Measurements from ENCODE around the gene DOCK7.

The DOCK7 gene

DNA sequence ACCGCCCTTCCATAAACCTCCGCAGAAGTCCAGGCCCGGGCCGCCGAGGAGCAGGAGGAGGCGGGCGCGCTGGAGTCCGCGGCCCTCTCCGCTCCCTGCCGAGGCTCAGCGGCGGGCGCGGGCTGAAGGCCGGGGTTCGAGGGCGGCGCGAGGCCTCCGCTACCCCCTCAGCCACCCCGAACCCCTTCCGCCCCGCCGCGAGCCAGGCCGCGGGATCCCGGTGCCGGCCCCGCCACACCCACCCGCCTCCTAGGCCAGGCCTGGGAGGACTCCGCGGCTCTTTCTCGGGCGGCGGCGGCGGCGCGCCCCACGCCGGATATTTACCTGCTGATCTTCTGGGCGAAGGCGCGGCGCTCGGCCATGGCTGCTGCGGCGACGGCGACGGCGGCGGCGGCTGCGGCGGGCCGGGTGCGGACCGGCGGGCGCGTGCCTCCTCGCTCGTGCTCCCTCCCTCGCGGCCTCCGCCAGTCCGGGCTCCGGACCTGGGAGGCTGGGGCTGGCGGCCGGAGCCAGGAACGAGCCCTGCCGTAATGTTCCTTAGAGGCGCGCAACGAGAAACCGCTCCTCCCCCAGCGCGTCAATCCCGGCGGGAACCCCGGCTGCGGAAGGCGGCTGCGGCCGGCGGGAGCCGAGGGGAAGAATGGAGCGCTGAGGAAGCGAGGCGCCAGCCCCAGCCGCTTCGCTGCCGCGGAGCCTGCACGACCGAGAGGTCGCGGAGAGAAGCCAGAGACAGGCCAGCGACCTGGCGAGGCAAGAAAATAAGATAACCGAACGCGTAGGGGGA lies at the start of gene DOCK7:
Gene DOCK7 (minus strand): TSS at position 484 of the 784 bp plus-strand sequence. CDS start 122 bp downstream, at position 362.
- peak; percentile 82 for DNase-seq (ENCODE audit: low spot score)
- in situ Hi-C loops (cut with MboI; ENCODE audit: low pct_unique_long_range_greater_than_20kb, low sequenced_read_pairs, unreplicated experiment), result no loop called here
- TF ChIP-seq, protein P1, sequence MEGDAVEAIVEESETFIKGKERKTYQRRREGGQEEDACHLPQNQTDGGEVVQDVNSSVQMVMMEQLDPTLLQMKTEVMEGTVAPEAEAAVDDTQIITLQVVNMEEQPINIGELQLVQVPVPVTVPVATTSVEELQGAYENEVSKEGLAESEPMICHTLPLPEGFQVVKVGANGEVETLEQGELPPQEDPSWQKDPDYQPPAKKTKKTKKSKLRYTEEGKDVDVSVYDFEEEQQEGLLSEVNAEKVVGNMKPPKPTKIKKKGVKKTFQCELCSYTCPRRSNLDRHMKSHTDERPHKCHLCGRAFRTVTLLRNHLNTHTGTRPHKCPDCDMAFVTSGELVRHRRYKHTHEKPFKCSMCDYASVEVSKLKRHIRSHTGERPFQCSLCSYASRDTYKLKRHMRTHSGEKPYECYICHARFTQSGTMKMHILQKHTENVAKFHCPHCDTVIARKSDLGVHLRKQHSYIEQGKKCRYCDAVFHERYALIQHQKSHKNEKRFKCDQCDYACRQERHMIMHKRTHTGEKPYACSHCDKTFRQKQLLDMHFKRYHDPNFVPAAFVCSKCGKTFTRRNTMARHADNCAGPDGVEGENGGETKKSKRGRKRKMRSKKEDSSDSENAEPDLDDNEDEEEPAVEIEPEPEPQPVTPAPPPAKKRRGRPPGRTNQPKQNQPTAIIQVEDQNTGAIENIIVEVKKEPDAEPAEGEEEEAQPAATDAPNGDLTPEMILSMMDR (IDR thresholded peaks at IDR 0.05; ENCODE audit: extremely low read depth, insufficient read depth, missing control alignments), result no peak

DNA sequence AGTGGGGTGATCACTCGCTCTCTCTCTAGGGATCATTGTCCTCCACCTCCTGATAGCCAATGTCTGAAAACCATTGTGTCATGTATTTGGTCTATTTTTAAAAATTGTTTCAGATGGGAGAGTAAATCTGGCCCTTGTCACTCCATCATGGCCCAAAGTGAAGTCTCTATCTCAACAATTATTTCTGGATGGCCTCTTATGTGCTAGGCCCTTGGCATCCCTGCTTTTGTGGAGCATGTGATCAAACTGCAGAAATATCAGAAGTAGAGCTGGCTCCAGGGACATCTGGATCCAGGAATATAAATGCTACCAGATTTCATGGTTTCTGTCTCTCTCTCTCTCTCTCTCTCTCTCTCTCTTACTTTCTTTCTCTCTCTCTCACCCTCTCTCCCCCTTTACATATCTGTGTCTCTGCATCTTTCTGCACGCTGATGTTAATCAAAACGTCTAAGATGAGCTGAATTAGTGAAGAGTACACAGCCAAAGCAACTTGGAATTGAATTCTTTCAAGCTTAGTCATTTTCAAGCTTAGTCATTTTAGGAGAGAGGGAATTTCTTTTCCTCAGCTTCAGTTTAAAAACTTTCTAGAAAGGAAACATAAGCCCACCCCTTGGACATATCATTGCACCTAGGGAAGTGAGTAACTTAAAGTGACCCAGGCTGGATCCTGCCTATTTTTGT lies 47.4 kb upstream of the DOCK7 start:
- TF ChIP-seq, protein P1 (IDR thresholded peaks at IDR 0.05; ENCODE audit: extremely low read depth, insufficient read depth, missing control alignments), result no peak
- in situ Hi-C loops (cut with MboI; ENCODE audit: low pct_unique_long_range_greater_than_20kb, low sequenced_read_pairs, unreplicated experiment), result loop anchor here (25.0 kb wide), 1 partner anchor 573 kb away; no protein-coding TSS in a partner anchor
- no peak for DNase-seq (ENCODE audit: low spot score)

- DNase-seq (ENCODE audit: low spot score), result no peak
- in situ Hi-C loops (cut with MboI; ENCODE audit: low pct_unique_long_range_greater_than_20kb, low sequenced_read_pairs, unreplicated experiment), result loop anchor here (25.0 kb wide), 1 partner anchor 570 kb away; no protein-coding TSS in a partner anchor
- TF ChIP-seq, protein P1 (IDR thresholded peaks at IDR 0.05; ENCODE audit: extremely low read depth, insufficient read depth, missing control alignments), result no peak
Measured at GRCh38 chr1:62732331-62732730, 44.1 kb upstream of the DOCK7 start.

DNA sequence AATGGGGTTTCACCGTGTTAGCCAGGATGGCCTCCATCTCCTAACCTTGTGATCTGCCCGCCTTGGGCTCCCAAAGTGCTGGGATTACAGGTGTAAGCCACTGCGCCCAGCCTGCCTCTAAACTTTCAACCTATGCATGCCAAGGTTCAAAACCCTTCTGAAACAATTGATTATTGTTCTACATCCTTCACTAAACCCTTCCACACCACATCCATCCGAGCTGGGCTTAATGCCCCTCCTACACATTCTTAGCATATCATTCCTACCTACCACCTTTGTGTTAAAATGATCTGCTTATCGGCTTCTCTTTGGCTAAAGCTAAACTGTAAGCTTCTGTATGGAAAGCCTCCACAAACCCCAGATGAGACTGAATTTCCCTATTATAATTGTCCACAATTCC lies 40.8 kb upstream of the DOCK7 start:
- TF ChIP-seq, protein P1 (IDR thresholded peaks at IDR 0.05; ENCODE audit: extremely low read depth, insufficient read depth, missing control alignments), result no peak
- DNase-seq (ENCODE audit: low spot score), result no peak
- in situ Hi-C loops (cut with MboI; ENCODE audit: low pct_unique_long_range_greater_than_20kb, low sequenced_read_pairs, unreplicated experiment), result loop anchor here (25.0 kb wide), 1 partner anchor 567 kb away; no protein-coding TSS in a partner anchor

- in situ Hi-C loops (cut with MboI; ENCODE audit: low pct_unique_long_range_greater_than_20kb, low sequenced_read_pairs, unreplicated experiment), result loop anchor here (25.0 kb wide), 1 partner anchor 566 kb away; no protein-coding TSS in a partner anchor
- DNase-seq (ENCODE audit: low spot score), result no peak
- TF ChIP-seq, protein P1 (IDR thresholded peaks at IDR 0.05; ENCODE audit: extremely low read depth, insufficient read depth, missing control alignments), result no peak
Measured at GRCh38 chr1:62727656-62728407, 39.6 kb upstream of the DOCK7 start.

DNA sequence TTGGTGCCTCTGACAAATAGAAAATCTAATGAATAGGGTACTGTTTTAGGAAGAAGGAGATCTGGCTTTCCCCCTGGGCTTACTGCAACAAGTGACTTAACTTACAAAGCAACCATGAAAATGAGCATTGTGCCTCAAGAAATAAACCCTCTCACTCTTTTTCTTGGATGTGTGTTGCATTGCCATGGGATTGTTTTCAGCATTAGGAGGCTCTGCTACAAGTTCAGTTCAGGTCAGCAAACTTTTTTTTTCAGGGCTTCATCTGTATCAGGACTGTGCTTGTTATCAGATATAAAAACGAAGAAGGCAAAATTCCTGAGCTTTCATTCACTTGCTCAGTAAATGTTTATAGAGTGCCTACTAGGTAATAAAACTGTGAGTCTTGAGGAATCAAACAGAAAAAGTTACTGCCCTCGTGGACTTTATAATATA lies 37.8 kb upstream of the DOCK7 start:
- in situ Hi-C loops (cut with MboI; ENCODE audit: low pct_unique_long_range_greater_than_20kb, low sequenced_read_pairs, unreplicated experiment), result loop anchor here (25.0 kb wide), 1 partner anchor 564 kb away; no protein-coding TSS in a partner anchor
- TF ChIP-seq, protein P1 (IDR thresholded peaks at IDR 0.05; ENCODE audit: extremely low read depth, insufficient read depth, missing control alignments), result no peak

More for the DNA sequence above, 37.8 kb upstream of the DOCK7 start:
- DNase-seq (ENCODE audit: low spot score), result no peak

Data from GM13977 (cell line).